GM12878 (cell line): Measurements from ENCODE around the gene CARD11. TPM values are rescaled to one million over a fixed set of nuclear protein-coding genes. Genes with fewer than 3 reads are reported as not detected.

Experiments
- ATAC-seq: fragments of 200-7000 bp; cut with Tn5 transposase; 3 replicates; pipeline ENCODE4 v1.9.1; 2020; ENCODE audit warnings: mild to moderate bottlenecking, moderate library complexity
- BruUV-seq: library from RNA; stranded (reverse); fragments of 400-500 nt; replicated peaks from 2 replicates; lab custom pipeline; 2021; lab: Mats Ljungman, UMichigan
- CTCF ChIA-PET: fragments of 300-600 bp; sonication (Branson Sonifier 250); formaldehyde crosslinking; extraction: SDS; loops from one replicate; lab custom pipeline; 2021; ENCODE audit warnings: inconsistent platforms; lab: Yijun Ruan, JAX
- POLR2A ChIA-PET: fragments of 350-600 bp; formaldehyde crosslinking; extraction: SDS; loops from one replicate; lab custom pipeline; 2021; ENCODE audit warnings: inconsistent platforms; lab: Charles Lee
- RAD21 ChIA-PET: fragments of 300-600 bp; sonication (Branson Sonifier 250); formaldehyde crosslinking; loops from one replicate; lab custom pipeline; 2023; ENCODE audit warnings: antibody characterized with exemption; ENCODE audit not compliant: unreplicated experiment; lab: Charles Lee
- SMC1A ChIA-PET: fragments of 300-600 bp; sonication (Branson Sonifier 250); formaldehyde crosslinking; loops from one replicate; lab custom pipeline; 2023; ENCODE audit not compliant: unreplicated experiment, uncharacterized antibody; lab: Charles Lee
- DNase-seq: peaks from one replicate; pipeline ENCODE4 v3.0.0-alpha.2; 2011; ENCODE audit warnings: low read depth, low spot score
- FAIRE-seq: peaks from 3 replicates; lab custom pipeline; 2011; peaks lifted over from hg19 to GRCh38; lab: Jason Lieb, UNC
- H2AFZ ChIP-seq: 2 replicates; pipeline ENCODE4 v1.6.0; 2011; ENCODE audit warnings: low read depth, low read length, control low read depth; ENCODE audit not compliant: control insufficient read depth
- H3K27ac ChIP-seq: 2 replicates; pipeline ENCODE4 v1.5.1; 2011; ENCODE audit warnings: control low read depth; ENCODE audit not compliant: control insufficient read depth, insufficient read depth
- H3K27me3 ChIP-seq, 2 experiments: replicated peaks in 1 of 2; 2 replicates each; pipeline versions ENCODE4 v1.6.0 to v1.6.1; 2011; ENCODE audit warnings: low read length in 1 of 2; ENCODE audit not compliant: control insufficient read depth in 2 of 2, insufficient read depth in 2 of 2
- H3K36me3 ChIP-seq, 2 experiments: 2 replicates each; pipeline ENCODE4 v1.5.1; 2011; ENCODE audit warnings: low read length in 1 of 2; ENCODE audit not compliant: control insufficient read depth in 2 of 2, insufficient read depth in 2 of 2
- H3K4me1 ChIP-seq: 2 replicates; pipeline ENCODE4 v1.6.1; 2011; ENCODE audit warnings: mild to moderate bottlenecking, low read length, moderate library complexity, mixed read lengths; ENCODE audit not compliant: control insufficient read depth, insufficient read depth
- H3K4me2 ChIP-seq: 2 replicates; pipeline ENCODE4 v1.6.0; 2011; ENCODE audit warnings: control low read depth; ENCODE audit not compliant: control insufficient read depth, insufficient read depth
- H3K4me3 ChIP-seq: fragments of 200-600 bp; sonication (generic); 2 replicates; pipeline ENCODE4 v1.5.1; 2016
- H3K79me2 ChIP-seq: 2 replicates; pipeline ENCODE4 v1.6.0; 2011; ENCODE audit warnings: low read length; ENCODE audit not compliant: control insufficient read depth, insufficient read depth
- H3K9ac ChIP-seq: 2 replicates; pipeline ENCODE4 v1.8.0; 2011; ENCODE audit warnings: low read length, control low read depth, mixed read lengths; ENCODE audit not compliant: control insufficient read depth, insufficient read depth
- H3K9me3 ChIP-seq: replicated peaks from 3 replicates; pipeline ENCODE4 v1.5.1; 2011; ENCODE audit warnings: mild to moderate bottlenecking, low read length; ENCODE audit not compliant: control insufficient read depth, insufficient read depth
- H4K20me1 ChIP-seq: 2 replicates; pipeline ENCODE4 v1.6.0; 2011; ENCODE audit not compliant: control insufficient read depth, insufficient read depth
- ASH2L ChIP-seq: fragments of 300-600, 200-600 bp; sonication (generic); IDR thresholded peaks from 2 replicates; pipeline ENCODE4 v1.6.1; 2017; ENCODE audit warnings: low read depth, mild to moderate bottlenecking, borderline replicate concordance
- ATF2 ChIP-seq: IDR thresholded peaks from 2 replicates; pipeline ENCODE4 v1.6.1; 2012; ENCODE audit warnings: low read length, inconsistent platforms
- CHD2 ChIP-seq: IDR thresholded peaks from 2 replicates; pipeline ENCODE4 v1.6.1; 2011; ENCODE audit warnings: low read depth, low read length, improper control_type of control experiment, borderline replicate concordance
- CHD4 ChIP-seq: fragments of 200-600 bp; sonication (generic); IDR thresholded peaks from 2 replicates; pipeline ENCODE4 v1.6.1; 2016; ENCODE audit warnings: mild to moderate bottlenecking
- HDGF ChIP-seq: fragments of 450-650 bp; IDR thresholded peaks from 2 replicates; pipeline ENCODE4 v1.6.1; 2016; ENCODE audit warnings: antibody characterized with exemption
- JUNB ChIP-seq: IDR thresholded peaks from 2 replicates; pipeline ENCODE4 v1.6.1; 2016; ENCODE audit warnings: antibody characterized with exemption, mild to moderate bottlenecking
- MTA3 ChIP-seq: IDR thresholded peaks from 2 replicates; pipeline ENCODE4 v1.6.1; 2012; ENCODE audit warnings: low read length, inconsistent platforms, borderline replicate concordance
- NRF1 ChIP-seq: conservative IDR thresholded peaks from 2 replicates; pipeline ENCODE4 v1.6.1; 2011; ENCODE audit warnings: mild to moderate bottlenecking, low read depth, low read length, improper control_type of control experiment
- RELA ChIP-seq: fragments of 450-650 bp; IDR thresholded peaks from 2 replicates; pipeline ENCODE4 v1.8.0; 2014; ENCODE audit warnings: borderline replicate concordance; ENCODE audit not compliant: partially characterized antibody
- ZNF24 ChIP-seq: fragments of 450-650 bp; IDR thresholded peaks from 2 replicates; pipeline ENCODE4 v1.6.1; 2017; ENCODE audit warnings: antibody characterized with exemption, mild to moderate bottlenecking
- ZNF274 ChIP-seq: IDR thresholded peaks from one replicate; pipeline ENCODE4 v1.8.0; 2011; ENCODE audit not compliant: insufficient read length, insufficient read depth
- WGBS: methylation state at CpG from one replicate; pipeline ENCODE4 v1.1.6; 2016; ENCODE audit warnings: low lambda C conversion rate; ENCODE audit not compliant: insufficient replicate concordance, insufficient coverage; ENCODE audit errors: missing lambda C conversion rate; 5-methylcytosine and 5-hydroxymethylcytosine counted together
- in situ Hi-C: fragments of 300-500 bp; cut with MboI; formaldehyde crosslinking; loops from 9 replicates; pipeline ENCODE4 v1.14.3; 2018; ENCODE audit warnings: mixed read lengths
- intact Hi-C: fragments of 100-400 bp; cut with micrococcal nuclease; formaldehyde crosslinking; loops from one replicate; pipeline ENCODE4 v1.14.2; 2022; ENCODE audit not compliant: unreplicated experiment
- polyA plus RNA-seq, 11 experiments: library from polyadenylated mRNA; depleted of rRNA in 4 of 11; unstranded in 6 of 11; stranded (reverse) in 5 of 11; fragments of >200 nt; fragmentation: Nextera tagmentation in 4 of 11; fragmentation: Illumina TruSeq in 1 of 11; extraction: Ambion mirVana in 4 of 11; extraction: Trizol in 1 of 11; gene quantifications; 1 replicate in 1 of 11; 2 replicates in 10 of 11; pipeline versions ENCODE4 v1.2.1 to v1.2.3, GENCODE V29; 2011 to 2016; ENCODE audit warnings: inconsistent platforms in 2 of 11, missing spikeins in 2 of 11, low read depth in 1 of 11
- total RNA-seq, 4 experiments: library from RNA; depleted of rRNA in 3 of 4; stranded (reverse); fragments of >200 nt in 3 of 4; fragmentation: Illumina TruSeq in 1 of 4; extraction: Trizol in 1 of 4; gene quantifications; 2 replicates each; pipeline versions ENCODE4 v1.2.1 to v1.2.3, GENCODE V29; 2013 to 2021
- TF ChIP-seq, protein P1 (sequence below): fragments of 450-650 bp; IDR thresholded peaks from 2 replicates; pipeline ENCODE4 v1.6.1; 2016; ENCODE audit warnings: mild to moderate bottlenecking, moderate library complexity, borderline replicate concordance
- TF ChIP-seq, protein P2 (sequence below): fragments of 450-650 bp; formaldehyde crosslinking; IDR thresholded peaks from 2 replicates; pipeline ENCODE4 v1.5.0; 2022; ENCODE audit warnings: mild to moderate bottlenecking, missing genetic modification characterization

Gene CARD11
- total and polyA plus RNA-seq, 10 of the 15 experiments (the other 5 are each of a cell fraction or from before 2014, with no cell fraction given) = 0.27 to 72.0 (median 28.4) TPM

DNA sequence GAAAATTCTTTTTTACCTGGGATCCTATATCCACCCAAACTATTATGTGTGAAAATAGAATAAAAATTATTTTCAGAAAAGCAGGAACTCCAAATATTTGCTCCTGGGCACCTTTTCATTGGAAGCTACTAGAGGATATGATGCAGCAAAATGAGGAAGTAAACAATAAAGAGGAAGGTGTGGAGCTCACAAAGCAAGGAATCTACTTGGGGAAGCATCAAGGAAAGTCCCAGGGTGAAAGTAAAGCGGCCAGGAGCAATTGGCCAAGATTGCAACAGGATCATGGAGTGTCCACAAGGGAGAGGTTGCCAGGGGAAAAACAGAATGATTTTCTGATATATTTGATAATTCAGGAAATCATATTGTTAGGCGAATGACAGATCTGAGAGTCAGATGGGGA, 80.8 kb downstream of the CARD11 start (continued):
- TF ChIP-seq, protein P1, sequence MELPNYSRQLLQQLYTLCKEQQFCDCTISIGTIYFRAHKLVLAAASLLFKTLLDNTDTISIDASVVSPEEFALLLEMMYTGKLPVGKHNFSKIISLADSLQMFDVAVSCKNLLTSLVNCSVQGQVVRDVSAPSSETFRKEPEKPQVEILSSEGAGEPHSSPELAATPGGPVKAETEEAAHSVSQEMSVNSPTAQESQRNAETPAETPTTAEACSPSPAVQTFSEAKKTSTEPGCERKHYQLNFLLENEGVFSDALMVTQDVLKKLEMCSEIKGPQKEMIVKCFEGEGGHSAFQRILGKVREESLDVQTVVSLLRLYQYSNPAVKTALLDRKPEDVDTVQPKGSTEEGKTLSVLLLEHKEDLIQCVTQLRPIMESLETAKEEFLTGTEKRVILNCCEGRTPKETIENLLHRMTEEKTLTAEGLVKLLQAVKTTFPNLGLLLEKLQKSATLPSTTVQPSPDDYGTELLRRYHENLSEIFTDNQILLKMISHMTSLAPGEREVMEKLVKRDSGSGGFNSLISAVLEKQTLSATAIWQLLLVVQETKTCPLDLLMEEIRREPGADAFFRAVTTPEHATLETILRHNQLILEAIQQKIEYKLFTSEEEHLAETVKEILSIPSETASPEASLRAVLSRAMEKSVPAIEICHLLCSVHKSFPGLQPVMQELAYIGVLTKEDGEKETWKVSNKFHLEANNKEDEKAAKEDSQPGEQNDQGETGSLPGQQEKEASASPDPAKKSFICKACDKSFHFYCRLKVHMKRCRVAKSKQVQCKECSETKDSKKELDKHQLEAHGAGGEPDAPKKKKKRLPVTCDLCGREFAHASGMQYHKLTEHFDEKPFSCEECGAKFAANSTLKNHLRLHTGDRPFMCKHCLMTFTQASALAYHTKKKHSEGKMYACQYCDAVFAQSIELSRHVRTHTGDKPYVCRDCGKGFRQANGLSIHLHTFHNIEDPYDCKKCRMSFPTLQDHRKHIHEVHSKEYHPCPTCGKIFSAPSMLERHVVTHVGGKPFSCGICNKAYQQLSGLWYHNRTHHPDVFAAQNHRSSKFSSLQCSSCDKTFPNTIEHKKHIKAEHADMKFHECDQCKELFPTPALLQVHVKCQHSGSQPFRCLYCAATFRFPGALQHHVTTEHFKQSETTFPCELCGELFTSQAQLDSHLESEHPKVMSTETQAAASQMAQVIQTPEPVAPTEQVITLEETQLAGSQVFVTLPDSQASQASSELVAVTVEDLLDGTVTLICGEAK = no peak
- no peak for TF ChIP-seq CHD2

DNA sequence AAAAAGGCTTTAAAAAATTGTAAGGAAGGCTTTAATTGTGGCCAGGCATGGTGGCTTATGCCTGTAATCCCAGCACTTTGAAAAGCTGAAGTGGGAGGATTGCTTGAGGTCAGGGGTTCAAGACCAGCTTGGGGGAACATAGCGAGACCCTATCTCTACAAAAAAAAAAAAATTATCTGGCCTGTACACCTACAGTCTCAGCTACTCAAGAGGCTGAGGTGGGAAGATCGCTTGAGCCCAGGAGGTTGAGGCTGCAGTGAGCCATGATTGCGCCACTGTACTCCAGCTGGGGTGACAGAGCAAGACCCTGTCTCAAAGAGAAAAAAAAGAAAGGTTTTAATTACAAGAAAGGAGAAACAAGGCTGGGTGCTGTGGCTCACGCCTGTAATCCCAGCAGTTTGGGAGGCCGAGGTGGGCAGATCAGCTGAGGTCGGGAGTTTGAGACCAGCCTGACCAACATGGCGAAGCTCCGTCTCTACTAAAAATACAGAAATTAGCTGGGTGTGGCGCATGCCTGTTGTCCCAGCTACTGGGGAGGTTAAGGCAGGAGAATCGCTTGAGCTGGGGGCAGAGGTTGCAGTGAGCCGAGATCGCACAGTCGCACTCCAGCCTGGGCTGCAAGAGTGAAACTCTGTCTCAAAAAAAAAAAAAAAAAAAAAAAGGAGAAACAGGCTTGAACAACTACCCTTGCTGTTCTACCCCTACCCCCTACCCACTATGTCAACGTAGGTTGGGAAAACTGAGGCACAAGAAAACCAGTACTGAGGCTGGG, 83.7 kb downstream of the CARD11 start:
- Histone ChIP-seq H3K79me2 (no peaks in the 10 kb centered on the region), H3K4me3 (no peak overlapping the region), H4K20me1 (no peaks in the 10 kb centered on the region), H3K27me3 (no peaks in the 10 kb centered on the region), H3K9ac (no peak overlapping the region), H3K36me3 (peaks cover 7 to 14% of the 10 kb centered on the region in 2 experiments; a peak in 3 of 4 replicates), H3K9me3 (no peaks in the 10 kb centered on the region), H3K4me2 (no peak overlapping the region), H2AFZ (no peak overlapping the region), H3K4me1 (no peaks in the 10 kb centered on the region), H3K27ac (no peak overlapping the region)
- DNase-seq (no peak), ATAC-seq (no peak), FAIRE-seq (no peak)
- in situ Hi-C loops = no loop called here
- no TSS peak for BruUV-seq
- ChIA-PET RAD21 (interaction anchor here (0.7 kb wide), 1 partner anchor 141 kb away, joined by 4 read pairs; no protein-coding TSS in a partner anchor), SMC1A (no interaction called here), POLR2A (no interaction called here), CTCF (no interaction called here)
- 99% methylated on average over 11 of the region's 14 CpGs for WGBS
- intact Hi-C loops = no loop called here
- TF ChIP-seq ZNF274 (no peak), NRF1 (no peak), RELA (no peak), MTA3 (no peak), HDGF (no peak), JUNB (no peak), ATF2 (no peak), ZNF24 (no peak), CHD4 (no peak), ASH2L (no peak)
- TF ChIP-seq, protein P2, sequence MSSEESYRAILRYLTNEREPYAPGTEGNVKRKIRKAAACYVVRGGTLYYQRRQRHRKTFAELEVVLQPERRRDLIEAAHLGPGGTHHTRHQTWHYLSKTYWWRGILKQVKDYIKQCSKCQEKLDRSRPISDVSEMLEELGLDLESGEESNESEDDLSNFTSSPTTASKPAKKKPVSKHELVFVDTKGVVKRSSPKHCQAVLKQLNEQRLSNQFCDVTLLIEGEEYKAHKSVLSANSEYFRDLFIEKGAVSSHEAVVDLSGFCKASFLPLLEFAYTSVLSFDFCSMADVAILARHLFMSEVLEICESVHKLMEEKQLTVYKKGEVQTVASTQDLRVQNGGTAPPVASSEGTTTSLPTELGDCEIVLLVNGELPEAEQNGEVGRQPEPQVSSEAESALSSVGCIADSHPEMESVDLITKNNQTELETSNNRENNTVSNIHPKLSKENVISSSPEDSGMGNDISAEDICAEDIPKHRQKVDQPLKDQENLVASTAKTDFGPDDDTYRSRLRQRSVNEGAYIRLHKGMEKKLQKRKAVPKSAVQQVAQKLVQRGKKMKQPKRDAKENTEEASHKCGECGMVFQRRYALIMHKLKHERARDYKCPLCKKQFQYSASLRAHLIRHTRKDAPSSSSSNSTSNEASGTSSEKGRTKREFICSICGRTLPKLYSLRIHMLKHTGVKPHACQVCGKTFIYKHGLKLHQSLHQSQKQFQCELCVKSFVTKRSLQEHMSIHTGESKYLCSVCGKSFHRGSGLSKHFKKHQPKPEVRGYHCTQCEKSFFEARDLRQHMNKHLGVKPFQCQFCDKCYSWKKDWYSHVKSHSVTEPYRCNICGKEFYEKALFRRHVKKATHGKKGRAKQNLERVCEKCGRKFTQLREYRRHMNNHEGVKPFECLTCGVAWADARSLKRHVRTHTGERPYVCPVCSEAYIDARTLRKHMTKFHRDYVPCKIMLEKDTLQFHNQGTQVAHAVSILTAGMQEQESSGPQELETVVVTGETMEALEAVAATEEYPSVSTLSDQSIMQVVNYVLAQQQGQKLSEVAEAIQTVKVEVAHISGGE = no peak
